Measurements from ENCODE around the gene TUBGCP2.

Gene TUBGCP2

DNA sequence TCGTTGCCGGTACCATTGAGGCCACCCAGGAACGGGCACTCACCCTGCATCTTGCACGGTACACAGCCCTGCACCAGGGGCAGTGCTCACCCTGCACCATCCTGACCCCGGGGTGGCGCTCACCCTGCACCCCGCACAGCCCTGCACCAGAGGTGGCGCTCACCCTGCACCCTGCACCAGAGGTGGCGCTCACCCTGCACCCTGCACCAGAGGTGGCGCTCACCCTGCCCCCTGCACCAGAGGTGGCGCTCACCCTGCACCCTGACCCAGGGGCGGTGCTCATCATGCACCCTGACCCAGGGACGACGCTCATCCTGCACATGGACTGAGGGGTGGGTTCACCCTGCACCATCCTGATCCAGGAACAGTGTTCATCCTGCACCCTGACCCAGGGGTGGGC, 6.4 kb downstream of the TUBGCP2 start:
- DNase-seq (ENCODE audit: low spot score) = no peak

DNA sequence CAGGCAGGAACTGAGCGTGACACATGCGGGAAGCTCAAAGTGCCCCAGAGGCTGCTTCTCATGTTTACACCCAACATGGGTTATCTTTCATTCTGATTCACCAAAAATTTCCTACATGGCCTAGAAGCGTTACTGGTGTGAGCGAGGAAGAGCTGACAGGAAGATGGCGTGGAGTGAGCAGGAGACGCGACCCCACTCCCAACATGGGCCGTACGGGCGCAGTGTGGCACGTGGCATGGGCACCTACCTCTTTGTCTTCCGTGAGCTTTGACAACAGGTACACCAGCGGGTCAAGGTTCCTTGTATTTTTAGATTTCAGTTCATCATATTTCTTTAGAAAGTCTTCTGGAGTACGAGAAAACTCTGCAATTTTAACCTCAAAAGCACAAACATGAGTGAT, 8.9 kb downstream of the TUBGCP2 start:
- no peak for DNase-seq (ENCODE audit: low spot score)

DNA sequence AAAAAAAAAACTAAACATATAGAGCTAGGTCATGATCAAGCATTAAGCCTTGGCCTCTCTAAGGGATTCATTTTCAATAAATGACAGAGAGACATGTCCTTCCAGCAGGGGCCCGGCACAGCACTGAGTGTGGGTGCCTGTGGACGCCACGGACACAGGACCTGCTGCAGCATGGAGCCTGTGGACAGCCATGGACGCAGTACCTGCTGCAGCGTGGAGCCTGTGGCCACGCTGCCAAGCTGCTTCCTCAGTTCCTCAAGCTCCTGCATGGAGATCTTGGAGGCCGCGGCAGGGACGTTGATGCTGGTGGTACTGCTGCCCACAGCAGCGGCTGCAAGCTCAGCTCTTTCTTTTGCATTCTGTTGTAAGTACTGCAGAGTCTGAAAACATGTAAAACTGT, 9.4 kb downstream of the TUBGCP2 start:
- DNase-seq (ENCODE audit: low spot score) = no peak

DNA sequence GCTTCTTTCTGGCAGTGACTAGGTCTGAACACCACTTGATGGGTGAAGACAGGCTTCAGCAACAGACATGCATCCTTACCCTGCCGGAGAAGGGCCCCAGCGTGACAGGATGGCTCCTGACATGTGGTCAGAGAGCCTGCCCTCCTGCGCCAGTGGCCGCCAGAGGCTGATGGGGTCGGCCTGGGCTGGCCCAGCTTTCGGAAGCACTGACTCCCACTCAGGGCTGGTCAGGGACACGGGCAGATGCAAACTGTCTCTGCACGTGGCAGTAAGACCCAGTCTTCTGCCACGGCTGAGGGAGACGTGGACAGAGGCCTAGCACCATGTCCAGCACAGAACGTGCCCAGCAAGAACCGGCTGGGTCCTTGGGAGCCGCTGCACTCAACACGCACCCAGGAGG, 10.2 kb downstream of the TUBGCP2 start:
- no peak for DNase-seq (ENCODE audit: low spot score)

GRCh38 chr10:133297504-133297903, 11.2 kb downstream of the TUBGCP2 start:
- DNase-seq (ENCODE audit: low spot score) = no peak

DNA sequence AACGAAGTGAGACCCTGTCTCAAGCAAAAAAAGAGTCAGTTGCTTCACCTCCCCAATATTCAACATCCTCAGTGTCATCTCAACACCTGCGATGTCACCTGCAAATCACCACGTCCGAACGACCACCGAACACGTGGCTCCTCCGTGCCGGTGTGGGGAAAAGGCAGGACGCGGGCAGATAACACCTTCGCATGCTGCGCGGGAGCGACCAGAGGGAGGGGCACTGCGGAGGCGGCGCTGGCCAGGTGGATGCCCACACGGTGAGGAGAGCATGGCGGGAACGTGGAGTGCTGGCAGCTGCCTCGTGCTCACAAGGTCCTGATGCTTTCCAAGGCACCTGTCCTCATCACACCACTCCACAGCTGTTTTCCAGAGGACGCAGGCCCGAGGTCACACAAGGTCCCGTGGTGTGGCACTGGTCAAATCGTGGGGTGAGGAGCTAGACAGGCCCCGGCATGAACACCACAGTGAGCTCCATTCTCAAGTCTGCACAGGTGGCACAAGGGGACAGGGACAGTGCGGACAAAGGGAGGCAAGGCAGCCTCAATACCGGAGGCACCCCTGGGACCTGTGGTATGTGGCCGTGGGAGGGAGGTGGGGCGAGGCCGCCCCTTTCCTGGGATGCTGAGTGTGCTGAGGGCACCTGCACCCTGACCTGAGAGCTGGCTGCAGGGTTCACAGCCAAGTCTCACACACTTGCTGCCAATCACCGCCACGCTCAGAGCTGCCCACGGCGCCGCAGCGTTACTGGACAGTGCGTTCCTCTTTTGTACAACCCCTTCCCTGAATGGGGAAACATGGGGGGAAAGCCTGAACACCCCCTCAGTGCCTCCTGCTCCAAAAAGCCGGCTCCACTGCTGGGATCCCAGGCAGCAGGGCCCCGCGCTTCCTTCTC, 13.0 kb downstream of the TUBGCP2 start:
- no peak for DNase-seq (ENCODE audit: low spot score)

- no peak for DNase-seq (ENCODE audit: low spot score)
These were observed 14.5 kb downstream of the TUBGCP2 start for GRCh38 chr10:133294189-133294588.

- DNase-seq (ENCODE audit: low spot score) = no peak
These were observed 14.9 kb downstream of the TUBGCP2 start for GRCh38 chr10:133293810-133294119.

- no peak for DNase-seq (ENCODE audit: low spot score)
These were observed 15.5 kb downstream of the TUBGCP2 start for GRCh38 chr10:133292919-133293809.

GRCh38 chr10:133289761-133290160, 18.9 kb downstream of the TUBGCP2 start:
- no peak for DNase-seq (ENCODE audit: low spot score)

DNA sequence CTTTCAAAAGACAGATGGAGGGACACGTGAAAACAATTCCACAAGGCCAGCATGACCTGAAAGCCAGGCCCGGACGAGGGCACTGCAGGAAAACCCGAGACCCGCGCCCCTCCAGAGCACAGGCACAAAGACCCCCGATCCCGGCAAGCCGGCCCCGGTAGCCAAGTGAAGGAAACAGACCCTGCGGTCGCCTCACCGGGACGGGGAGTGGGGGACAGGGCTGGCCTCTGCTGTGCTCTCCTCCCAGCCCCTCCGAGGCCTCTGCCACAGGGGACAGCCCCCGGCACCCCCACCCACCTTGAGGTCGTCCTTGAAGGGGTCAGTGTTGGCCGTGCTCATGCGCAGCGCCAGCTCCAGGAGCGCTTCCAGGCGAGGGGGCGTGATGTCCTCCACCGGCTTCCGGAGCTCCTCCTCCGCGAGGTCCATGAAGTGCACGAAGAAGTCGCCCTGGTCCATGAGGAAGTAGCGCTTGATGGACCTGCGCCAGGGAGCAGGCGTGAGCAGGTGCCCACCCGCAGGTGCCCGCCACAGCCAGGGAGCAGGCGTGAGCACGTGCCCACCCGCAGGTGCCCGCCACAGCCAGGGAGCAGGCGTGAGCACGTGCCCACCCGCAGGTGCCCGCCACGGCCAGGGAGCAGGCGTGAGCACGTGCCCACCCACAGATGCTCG, 20.7 kb downstream of the TUBGCP2 start:
- no peak for DNase-seq (ENCODE audit: low spot score)

- no peak for DNase-seq (ENCODE audit: low spot score)
These were observed 22.3 kb downstream of the TUBGCP2 start for GRCh38 chr10:133286366-133286765.

DNA sequence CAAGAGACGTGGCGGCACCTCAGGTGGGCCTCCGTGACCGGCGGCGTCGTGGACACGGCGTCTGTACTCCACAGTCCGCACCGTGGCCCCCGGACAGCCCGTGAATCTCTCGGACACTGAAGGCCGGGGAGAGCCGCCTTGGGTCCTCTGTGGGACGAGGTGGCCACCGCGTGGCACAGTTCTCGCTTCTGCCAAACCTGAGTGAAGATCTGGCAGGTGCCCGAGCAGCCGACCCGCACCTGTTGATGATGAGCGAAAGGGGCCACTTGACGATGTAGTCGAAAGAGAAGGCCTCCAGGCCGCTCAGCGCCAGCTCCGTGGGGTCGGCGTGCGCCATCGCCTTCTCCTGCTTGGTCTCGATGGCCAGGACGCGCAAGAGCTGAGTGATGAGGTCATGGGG, 23.5 kb downstream of the TUBGCP2 start:
- DNase-seq (ENCODE audit: low spot score) = no peak

GRCh38 chr10:133283931-133284330, 24.7 kb downstream of the TUBGCP2 start:
- DNase-seq (ENCODE audit: low spot score) = no peak

GRCh38 chr10:133282846-133283390, 25.8 kb downstream of the TUBGCP2 start:
- no peak for DNase-seq (ENCODE audit: low spot score)

GRCh38 chr10:133281628-133282372, 26.9 kb downstream of the TUBGCP2 start:
- DNase-seq (ENCODE audit: low spot score) = no peak

DNA sequence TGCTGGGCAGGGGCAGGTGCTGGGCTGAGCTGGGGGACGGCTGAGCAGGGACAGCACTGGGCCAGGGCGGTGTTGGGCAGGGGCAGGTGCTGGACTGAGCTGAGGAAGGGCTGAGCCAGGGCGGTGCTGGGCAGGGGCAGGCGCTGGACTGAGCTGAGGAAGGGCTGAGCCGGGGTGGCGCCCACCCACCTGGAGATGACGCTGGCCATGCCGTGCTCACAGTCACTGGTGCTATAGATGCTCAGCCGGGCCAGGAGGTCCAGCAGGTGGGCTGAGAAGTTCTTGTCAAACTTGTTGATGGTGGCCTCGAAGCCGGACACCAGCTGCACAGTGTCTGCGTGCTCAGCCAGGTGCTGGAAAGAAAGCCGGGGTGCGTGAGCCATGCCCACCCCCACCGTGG, 27.6 kb downstream of the TUBGCP2 start:
- DNase-seq (ENCODE audit: low spot score) = no peak

DNA sequence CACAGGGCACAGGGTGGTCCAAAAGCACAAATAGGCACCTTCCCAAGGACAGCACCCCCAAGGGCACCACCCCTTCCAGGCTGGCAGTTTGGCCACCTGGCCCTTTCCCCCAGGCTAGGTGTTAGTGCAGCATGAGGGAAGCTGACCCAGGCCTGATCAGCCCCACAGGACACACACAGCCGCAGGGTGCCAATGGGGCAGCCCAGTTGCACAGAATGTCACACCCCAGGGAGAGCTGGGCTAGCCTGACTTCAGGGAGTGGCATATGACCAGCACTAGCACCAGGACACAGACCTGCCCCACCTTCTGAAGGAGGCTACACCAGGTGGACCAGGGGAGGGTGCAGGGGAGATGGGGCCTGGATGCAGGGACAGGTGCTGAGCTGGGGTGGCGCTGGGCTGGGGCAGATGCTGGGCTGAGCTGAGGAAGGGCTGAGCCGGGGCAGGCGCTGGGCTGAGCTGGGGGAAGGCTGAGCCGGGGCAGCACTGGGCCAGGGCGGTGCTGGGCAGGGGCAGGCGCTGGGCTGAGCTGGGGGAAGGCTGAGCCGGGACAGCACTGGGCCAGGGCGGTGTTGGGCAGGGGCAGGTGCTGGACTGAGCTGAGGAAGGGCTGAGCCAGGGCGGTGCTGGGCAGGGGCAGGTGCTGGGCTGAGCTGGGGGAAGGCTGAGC, 28.1 kb downstream of the TUBGCP2 start:
- no peak for DNase-seq (ENCODE audit: low spot score)

- DNase-seq (ENCODE audit: low spot score) = no peak
These were observed 29.1 kb downstream of the TUBGCP2 start for GRCh38 chr10:133279326-133280226.

Data from HuH-7 (cell line).